Esophagus squamous epithelium (tissue), 5 donors: ENCODE measurements around the gene CEP135. TPM values are rescaled to one million over a fixed set of nuclear protein-coding genes. Genes with fewer than 3 reads are reported as not detected.

Source experiments
- DNase-seq: peaks from one replicate; lab custom pipeline; 2025; lab: John Stamatoyannopoulos, UW
- H3K27ac ChIP-seq, 4 donors: fragments of 200-600 bp; sonication (generic); one replicate each; pipeline ENCODE4 v1.5.1; 2016 to 2019; ENCODE audit warnings: mild to moderate bottlenecking in 1 of 4
- H3K27me3 ChIP-seq, 4 donors: fragments of 200-600 bp; sonication (generic); 1 replicate in 3 of 4; 2 replicates in 1 of 4; pipeline versions ENCODE4 v1.5.1 to v1.6.0; 2017 to 2021; ENCODE audit warnings: antibody characterized with exemption in 1 of 4
- H3K36me3 ChIP-seq, 3 donors: fragments of 200-600 bp; sonication (generic); one replicate each; pipeline ENCODE4 v1.5.1; 2016 to 2019
- H3K4me1 ChIP-seq, 3 donors: fragments of 200-600 bp; sonication (generic); one replicate each; pipeline ENCODE4 v1.5.1; 2017 to 2019
- H3K4me3 ChIP-seq, 4 donors: fragments of 200-600 bp; sonication (generic); 1 replicate in 3 of 4; 2 replicates in 1 of 4; pipeline ENCODE4 v1.5.1; 2016 to 2019; ENCODE audit warnings: mild to moderate bottlenecking in 2 of 4, moderate library complexity in 1 of 4
- H3K9me3 ChIP-seq, 3 donors: fragments of 200-600 bp; sonication (generic); one replicate each; pipeline ENCODE4 v1.5.1; 2016 to 2019
- CTCF ChIP-seq, 6 experiments: fragments of 450-650 bp in 4 of 6; fragments of 200-600 bp in 2 of 6; sonication (generic) in 2 of 6; IDR thresholded peaks; one replicate each; pipeline ENCODE4 v1.5.1; 2016 to 2019; ENCODE audit warnings: antibody characterized with exemption in 6 of 6, mild to moderate bottlenecking in 4 of 6, moderate library complexity in 4 of 6
- POLR2A ChIP-seq, 4 donors: fragments of 450-650 bp; IDR thresholded peaks; one replicate each; pipeline ENCODE4 v1.6.1; 2017; ENCODE audit warnings: antibody characterized with exemption in 4 of 4, mild to moderate bottlenecking in 4 of 4, moderate library complexity in 3 of 4
- WGBS, 2 donors: methylation state at CpG; one replicate each; pipeline ENCODE4 v1.1.5; 2018; 5-methylcytosine and 5-hydroxymethylcytosine counted together
- intact Hi-C: fragments of 100-400 bp; cut with DNase I; formaldehyde crosslinking; loops from one replicate; pipeline ENCODE4 v1.15.0; 2022
- total RNA-seq, 4 donors: library from RNA; depleted of rRNA; stranded (reverse); fragments of >200 nt; gene quantifications; one replicate each; pipeline ENCODE4 v1.1.0, GENCODE V29; 2016
- donor health status: DM: yes; HTN: yes; CAD: no.

The CEP135 gene
- total RNA-seq, 4 donors from 2014 or later = 2.3 to 8.4 (median 5.2) TPM

GRCh38 chr4:56026596-56026995, 77.9 kb downstream of the CEP135 start:
- no peaks in the 10 kb centered on the region for H3K9me3 ChIP-seq
- no peak for DNase-seq
- H3K27ac ChIP-seq = no peak overlapping the region
- no peak for TF ChIP-seq POLR2A (IDR thresholded peaks at IDR 0.05)
- TF ChIP-seq CTCF (IDR thresholded peaks at IDR 0.05) = no peak
- H3K36me3 ChIP-seq = peaks cover 0 to 83% (median 8%) of the 10 kb centered on the region in 3 donors
- H3K4me1 ChIP-seq = no peaks in the 10 kb centered on the region
- no peaks in the 10 kb centered on the region for H3K27me3 ChIP-seq
- intact Hi-C loops = no loop called here
- no peak overlapping the region for H3K4me3 ChIP-seq

- Histone ChIP-seq H3K9me3 (no peaks in the 10 kb centered on the region), H3K36me3 (peaks cover 0 to 69% (median 8%) of the 10 kb centered on the region in 3 donors), H3K4me3 (no peak overlapping the region), H3K27me3 (no peaks in the 10 kb centered on the region), H3K4me1 (no peaks in the 10 kb centered on the region), H3K27ac (no peak overlapping the region)
- no peak for TF ChIP-seq POLR2A (IDR thresholded peaks at IDR 0.05)
- TF ChIP-seq CTCF (IDR thresholded peaks at IDR 0.05) = no peak
- intact Hi-C loops = no loop called here
- no peak for DNase-seq
- 91 to 98% methylated on average over 3 of the region's 3 CpGs for WGBS, 2 donors
Observed at GRCh38 chr4:56028165-56028564, 79.4 kb downstream of the CEP135 start.

GRCh38 chr4:56038487-56039162, 89.9 kb downstream of the CEP135 start:
- H3K36me3 ChIP-seq = no peaks in the 10 kb centered on the region
- H3K4me3 ChIP-seq = no peak overlapping the region
- H3K27ac ChIP-seq = no peak overlapping the region
- 68 to 74% methylated on average over 4 to 8 of the region's 8 CpGs for WGBS, 2 donors
- no peaks in the 10 kb centered on the region for H3K4me1 ChIP-seq
- no peaks in the 10 kb centered on the region for H3K9me3 ChIP-seq
- intact Hi-C loops = no loop called here
- TF ChIP-seq POLR2A (IDR thresholded peaks at IDR 0.05) = no peak
- TF ChIP-seq CTCF (IDR thresholded peaks at IDR 0.05) = no peak
- H3K27me3 ChIP-seq = peaks cover 0 to 22% (median 0%) of the 10 kb centered on the region in 4 donors
- no peak for DNase-seq

GRCh38 chr4:56040842-56041241, 92.1 kb downstream of the CEP135 start:
- H3K27ac ChIP-seq = no peak overlapping the region
- H3K4me3 ChIP-seq = no peak overlapping the region
- 42 to 60% methylated on average over 2 of the region's 2 CpGs for WGBS, 2 donors

More at GRCh38 chr4:56040842-56041241, 92.1 kb downstream of the CEP135 start:
- intact Hi-C loops = no loop called here
- no peaks in the 10 kb centered on the region for H3K36me3 ChIP-seq
- no peaks in the 10 kb centered on the region for H3K9me3 ChIP-seq
- H3K4me1 ChIP-seq = no peaks in the 10 kb centered on the region
- no peak for DNase-seq
- no peak for TF ChIP-seq POLR2A (IDR thresholded peaks at IDR 0.05)
- TF ChIP-seq CTCF (IDR thresholded peaks at IDR 0.05) = no peak
- H3K27me3 ChIP-seq = peaks cover 0 to 22% (median 0%) of the 10 kb centered on the region in 4 donors
